Keratinocyte (primary cell): Measurements from ENCODE around the gene SEZ6. TPM values are rescaled to one million over a fixed set of nuclear protein-coding genes. Genes with fewer than 3 reads are reported as not detected.

Experiments
- DNase-seq: peaks from one replicate; pipeline ENCODE4 v3.0.0-alpha.2; 2011; ENCODE audit warnings: low read depth, missing footprints, low spot score
- FAIRE-seq: peaks from 2 replicates; lab custom pipeline; 2011; peaks lifted over from hg19 to GRCh38; lab: Jason Lieb, UNC
- H2AFZ ChIP-seq: 2 replicates; pipeline ENCODE4 v1.6.0; 2012; ENCODE audit warnings: low read length, control low read depth, inconsistent platforms; ENCODE audit not compliant: control insufficient read depth
- H3K27ac ChIP-seq: 2 replicates; pipeline ENCODE4 v1.5.1; 2011; ENCODE audit warnings: low read length; ENCODE audit not compliant: control insufficient read depth, insufficient read depth
- H3K27me3 ChIP-seq: 3 replicates; pipeline ENCODE4 v1.6.0; 2011; ENCODE audit warnings: low read length; ENCODE audit not compliant: control insufficient read depth, insufficient read depth; ENCODE audit errors: extremely low read depth
- H3K36me3 ChIP-seq, 2 experiments: 2 replicates in 1 of 2; 3 replicates in 1 of 2; pipeline ENCODE4 v1.5.1; 2011; ENCODE audit warnings: low read length in 2 of 2, mild to moderate bottlenecking in 1 of 2; ENCODE audit not compliant: control insufficient read depth in 2 of 2, insufficient read depth in 2 of 2; ENCODE audit errors: extremely low read depth in 1 of 2
- H3K4me1 ChIP-seq: 3 replicates; pipeline ENCODE4 v1.5.1; 2011; ENCODE audit warnings: low read length; ENCODE audit not compliant: control insufficient read depth, insufficient read depth; ENCODE audit errors: extremely low read depth
- H3K4me2 ChIP-seq: 3 replicates; pipeline ENCODE4 v1.6.0; 2011; ENCODE audit warnings: low read depth, low read length; ENCODE audit not compliant: control insufficient read depth, insufficient read depth; ENCODE audit errors: extremely low read depth
- H3K4me3 ChIP-seq, 3 experiments: fragments of 200-600 bp in 1 of 3; sonication (generic) in 1 of 3; 2 replicates in 2 of 3; 3 replicates in 1 of 3; pipeline ENCODE4 v1.5.1; 2011 to 2016; ENCODE audit warnings: low read length in 3 of 3, mild to moderate bottlenecking in 3 of 3, control low read depth in 2 of 3, inconsistent platforms in 1 of 3, low read depth in 1 of 3, mixed read lengths in 1 of 3, mixed run types in 1 of 3, moderate library complexity in 1 of 3; ENCODE audit not compliant: control insufficient read depth in 2 of 3, insufficient read depth in 2 of 3; ENCODE audit errors: extremely low read depth in 1 of 3
- H3K79me2 ChIP-seq: 2 replicates; pipeline ENCODE4 v1.6.0; 2012; ENCODE audit warnings: low read length; ENCODE audit not compliant: control insufficient read depth, insufficient read depth
- H3K9ac ChIP-seq: 3 replicates; pipeline ENCODE4 v1.6.0; 2011; ENCODE audit warnings: low read length; ENCODE audit not compliant: control insufficient read depth, insufficient read depth; ENCODE audit errors: extremely low read depth
- H3K9me1 ChIP-seq: 3 replicates; pipeline ENCODE4 v1.6.0; 2011; ENCODE audit warnings: low read length; ENCODE audit not compliant: control insufficient read depth, insufficient read depth; ENCODE audit errors: extremely low read depth
- H3K9me3 ChIP-seq: 2 replicates; pipeline ENCODE4 v1.5.1; 2012; ENCODE audit warnings: low read depth, low read length; ENCODE audit not compliant: control insufficient read depth
- H4K20me1 ChIP-seq: 3 replicates; pipeline ENCODE4 v1.6.0; 2011; ENCODE audit warnings: low read length; ENCODE audit not compliant: control insufficient read depth, insufficient read depth; ENCODE audit errors: extremely low read depth
- CTCF ChIP-seq, 3 experiments: IDR thresholded peaks in 1 of 3; conservative IDR thresholded peaks in 1 of 3; optimal IDR thresholded peaks in 1 of 3; 2 replicates in 2 of 3; 3 replicates in 1 of 3; pipeline versions ENCODE3 to v1.5.1; 2011; ENCODE audit warnings: low read length in 3 of 3, mild to moderate bottlenecking in 3 of 3, moderate library complexity in 2 of 3, control low read depth in 1 of 3, inconsistent platforms in 1 of 3; ENCODE audit not compliant: insufficient read depth in 2 of 3; ENCODE audit errors: extremely low read depth in 1 of 3
- EZH2 ChIP-seq: IDR thresholded peaks from one replicate; pipeline ENCODE4 v1.6.1; 2012; ENCODE audit warnings: inconsistent platforms, mild to moderate bottlenecking, low read length, moderate library complexity
- dilution Hi-C: fragments of 300-500 bp; cut with MboI; formaldehyde crosslinking; loops from one replicate; pipeline ENCODE4 v1.7.0; 2020; ENCODE audit warnings: low sequenced_read_pairs; ENCODE audit not compliant: extremely low pct_ligation_motif_present
- polyA minus RNA-seq, 3 experiments: library from RNA; depleted of rRNA, polyadenylated mRNA; stranded (reverse); fragments of >200 nt; gene quantifications; 1 replicate in 1 of 3; 2 replicates in 1 of 3; 3 replicates in 1 of 3; pipeline ENCODE4 v1.2.3, GENCODE V29; 2011
- polyA plus RNA-seq, 5 experiments: library from polyadenylated mRNA; depleted of rRNA in 3 of 5; stranded (reverse) in 3 of 5; stranded (forward) in 1 of 5; unstranded in 1 of 5; fragments of >200 nt; gene quantifications; 1 replicate in 1 of 5; 2 replicates in 3 of 5; 3 replicates in 1 of 5; pipeline versions ENCODE4 v1.2.1 to v1.2.3, GENCODE V29; 2011 to 2012; ENCODE audit warnings: missing spikeins in 2 of 5, low read depth in 1 of 5, low replicate concordance in 1 of 5

The SEZ6 gene
- polyA plus RNA-seq: not detected in 3 replicates
- polyA plus RNA-seq (2011; ENCODE audit: low read depth): not detected
- not detected in 2 replicates for polyA plus RNA-seq (2011; cell fraction: cytosol; rRNA removed)
- not detected in 2 replicates for polyA plus RNA-seq (2011; cell fraction: nucleus; rRNA removed)
- not detected in 2 replicates for polyA plus RNA-seq (2012; ENCODE audit: low replicate concordance)
- not detected in 3 replicates for polyA minus RNA-seq
- not detected for polyA minus RNA-seq (2011; cell fraction: cytosol; rRNA and poly(A)+ RNA removed)
- polyA minus RNA-seq (2011; cell fraction: nucleus; rRNA and poly(A)+ RNA removed): not detected in 2 replicates

- no peaks in the 10 kb centered on the region for H3K9me3 ChIP-seq
- H3K9ac ChIP-seq: no peak within 1 kb of the TSS
- peaks cover 69% of the 10 kb centered on the region for H3K27me3 ChIP-seq
- H3K36me3 ChIP-seq: no peaks in the 10 kb centered on the region
- H3K79me2 ChIP-seq: no peaks in the 10 kb centered on the region
- H3K27ac ChIP-seq: no peak within 1 kb of the TSS
- DNase-seq (no peak), FAIRE-seq (no peak)
- no peaks in the 10 kb centered on the region for H4K20me1 ChIP-seq
- no peak within 1 kb of the TSS for H2AFZ ChIP-seq
- peaks cover 3% of the 10 kb centered on the region for H3K4me1 ChIP-seq
- H3K4me2 ChIP-seq: no peak within 1 kb of the TSS
- TF ChIP-seq EZH2: no peak
- TF ChIP-seq CTCF (optimal IDR thresholded peaks at IDR 0.05 in 1 of 3, IDR thresholded peaks at IDR 0.05 in 1 of 3, conservative IDR thresholded peaks at IDR 0.05 in 1 of 3; ENCODE audit: extremely low read depth in 1 of 3, insufficient read depth in 2 of 3, low read length in 3 of 3): no peak
- no peaks in the 10 kb centered on the region for H3K9me1 ChIP-seq
- H3K4me3 ChIP-seq: no peak within 1 kb of the TSS
- dilution Hi-C loops: no loop called here
Observed at GRCh38 chr17:29005936-29006511, at the start of gene SEZ6. SEZ6 (minus strand) TSS chr17:29006033; CDS start chr17:29005869, 164 bp downstream.

DNA sequence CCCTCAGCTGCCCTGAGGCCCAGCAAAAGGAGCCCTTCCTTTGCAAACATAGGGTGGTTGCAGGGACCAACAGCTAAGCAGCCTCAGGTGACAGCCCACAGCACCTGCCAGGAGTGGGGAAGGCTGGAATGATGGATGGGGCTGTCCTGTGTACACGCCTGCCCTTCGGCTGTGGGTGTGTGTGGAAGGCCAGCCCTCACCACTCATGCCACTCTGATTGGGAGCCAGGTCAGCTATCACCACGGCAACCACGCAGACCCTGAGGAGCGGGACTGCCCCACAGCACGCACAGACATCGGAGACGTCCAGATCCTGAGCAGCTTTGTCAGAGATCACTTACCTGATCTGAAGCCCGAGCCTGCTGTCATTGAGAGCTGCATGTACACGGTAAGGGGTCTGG is 49.0 kb upstream of the SEZ6 start:
- Histone ChIP-seq H3K9me3 (no peaks in the 10 kb centered on the region), H3K9me1 (no peaks in the 10 kb centered on the region), H3K4me1 (no peaks in the 10 kb centered on the region), H3K4me2 (no peak overlapping the region), H3K36me3 (no peaks in the 10 kb centered on the region), H3K79me2 (no peaks in the 10 kb centered on the region), H3K9ac (no peak overlapping the region), H3K27ac (no peak overlapping the region), H3K4me3 (no peak overlapping the region), H3K27me3 (peaks cover 40% of the 10 kb centered on the region), H2AFZ (no peak overlapping the region), H4K20me1 (peaks cover 3% of the 10 kb centered on the region)
- FAIRE-seq (no peak), DNase-seq (no peak)
- TF ChIP-seq CTCF (optimal IDR thresholded peaks at IDR 0.05 in 1 of 3, IDR thresholded peaks at IDR 0.05 in 1 of 3, conservative IDR thresholded peaks at IDR 0.05 in 1 of 3; ENCODE audit: extremely low read depth in 1 of 3, insufficient read depth in 2 of 3, low read length in 3 of 3) (no peak), EZH2 (no peak)
- dilution Hi-C loops: no loop called here
